BLaER1 treated with 17β-estradiol and CSF1 and Interleukin-3, amounts not matched to agents 10 nM and 100 nM (cell line): ENCODE data around the gene RSF1.
A peak's percentile ranks its signal among the peaks of the same experiment; 100 is the strongest.

ENCODE experiments used
- H3K27ac ChIP-seq, 11 experiments: shearing (Covaris generic); formaldehyde crosslinking; 2 replicates each; pipeline ENCODE4 v1.8.1; 2022
- H3K27me3 ChIP-seq, 11 experiments: shearing (Covaris generic); formaldehyde crosslinking; 2 replicates each; pipeline ENCODE4 v1.8.1; 2022
- H3K36me3 ChIP-seq, 11 experiments: shearing (Covaris generic); formaldehyde crosslinking; 2 replicates each; pipeline ENCODE4 v1.8.1; 2022
- H3K4me1 ChIP-seq, 10 experiments: shearing (Covaris generic); formaldehyde crosslinking; 2 replicates each; pipeline ENCODE4 v1.8.1; 2022
- H3K4me2 ChIP-seq, 11 experiments: shearing (Covaris generic); formaldehyde crosslinking; 2 replicates each; pipeline ENCODE4 v1.8.1; 2022
- H3K4me3 ChIP-seq, 10 experiments: shearing (Covaris generic); formaldehyde crosslinking; 2 replicates each; pipeline ENCODE4 v1.8.1; 2022
- H3K9ac ChIP-seq, 11 experiments: shearing (Covaris generic); formaldehyde crosslinking; 2 replicates each; pipeline ENCODE4 v1.8.1; 2022
- H3K9me3 ChIP-seq, 11 experiments: shearing (Covaris generic); formaldehyde crosslinking; replicated peaks in 1 of 11; 2 replicates each; pipeline ENCODE4 v1.8.1; 2022
- H4K20me1 ChIP-seq, 11 experiments: shearing (Covaris generic); formaldehyde crosslinking; 2 replicates each; pipeline ENCODE4 v1.8.1; 2022
- Cebpa-rat ChIP-seq, 11 experiments: shearing (Covaris generic); IDR thresholded peaks; 2 replicates each; pipeline ENCODE4 v1.8.1; 2022

RSF1 gene

GRCh38 chr11:77776455-77776854 is 44.1 kb downstream of the RSF1 start:
- no peak overlapping the region for H3K4me2 ChIP-seq
- peaks cover 4 to 19% (median 9%) of the 10 kb centered on the region in 10 experiments; a peak in 18 of 20 replicates for H3K4me1 ChIP-seq
- H3K36me3 ChIP-seq, result peaks cover 5 to 35% (median 18%) of the 10 kb centered on the region in 11 experiments; a peak in 15 of 22 replicates
- no peak overlapping the region for H3K4me3 ChIP-seq
- H3K9me3 ChIP-seq, result no peaks in the 10 kb centered on the region
- no peaks in the 10 kb centered on the region for H3K27me3 ChIP-seq
- peaks cover 81 to 98% (median 94%) of the 10 kb centered on the region in 11 experiments for H4K20me1 ChIP-seq
- no peak for TF ChIP-seq Cebpa-rat (IDR thresholded peaks at IDR 0.05)
- no peak overlapping the region for H3K9ac ChIP-seq
- H3K27ac ChIP-seq, result no peak overlapping the region

- Histone ChIP-seq H3K27ac (no peak overlapping the region), H3K9me3 (no peaks in the 10 kb centered on the region), H3K36me3 (peaks cover 2 to 30% (median 14%) of the 10 kb centered on the region in 11 experiments; a peak in 15 of 22 replicates), H3K27me3 (no peaks in the 10 kb centered on the region), H4K20me1 (peaks cover 81 to 98% (median 94%) of the 10 kb centered on the region in 11 experiments), H3K4me2 (no peak overlapping the region), H3K4me3 (no peak overlapping the region), H3K9ac (0 out of 22 replicates have a peak overlapping the region, but pooled peaks of 1 of the 11 experiments have one; percentile 4), H3K4me1 (peaks cover 4 to 24% (median 14%) of the 10 kb centered on the region in 10 experiments; a peak in 18 of 20 replicates)
- no peak for TF ChIP-seq Cebpa-rat (IDR thresholded peaks at IDR 0.05)
Observed at GRCh38 chr11:77775936-77776335, 44.6 kb downstream of the RSF1 start.

- H3K27ac ChIP-seq, result no peak overlapping the region
- peaks cover 83 to 100% (median 97%) of the 10 kb centered on the region in 11 experiments for H4K20me1 ChIP-seq
- peaks cover 0 to 28% (median 14%) of the 10 kb centered on the region in 11 experiments; a peak in 15 of 22 replicates for H3K36me3 ChIP-seq
- H3K27me3 ChIP-seq, result no peaks in the 10 kb centered on the region
- peaks cover 4 to 32% (median 15%) of the 10 kb centered on the region in 10 experiments; a peak in 18 of 20 replicates for H3K4me1 ChIP-seq
- no peaks in the 10 kb centered on the region for H3K9me3 ChIP-seq
- peak overlapping the region in 10 of 11 experiments; percentile 13 to 60 (median 26); a peak in 15 of 22 replicates for H3K4me2 ChIP-seq
- 0 out of 22 replicates have a peak overlapping the region, but pooled peaks of 1 of the 11 experiments have one; percentile 14 for H3K9ac ChIP-seq
- no peak for TF ChIP-seq Cebpa-rat (IDR thresholded peaks at IDR 0.05)
- H3K4me3 ChIP-seq, result no peak overlapping the region
Observed at GRCh38 chr11:77771135-77771534, 49.4 kb downstream of the RSF1 start.

GRCh38 chr11:77770629-77771028 is 49.9 kb downstream of the RSF1 start:
- peaks cover 4 to 37% (median 15%) of the 10 kb centered on the region in 10 experiments; a peak in 18 of 20 replicates for H3K4me1 ChIP-seq
- no peaks in the 10 kb centered on the region for H3K9me3 ChIP-seq
- peak overlapping the region in 2 of 11 experiments; percentile 52 to 60; a peak in 4 of 22 replicates for H3K4me2 ChIP-seq
- no peak overlapping the region for H3K4me3 ChIP-seq
- no peak overlapping the region for H3K27ac ChIP-seq
- no peak overlapping the region for H3K9ac ChIP-seq
- H4K20me1 ChIP-seq, result peaks cover 83 to 100% (median 97%) of the 10 kb centered on the region in 11 experiments
- TF ChIP-seq Cebpa-rat (IDR thresholded peaks at IDR 0.05), result no peak
- H3K36me3 ChIP-seq, result peaks cover 0 to 23% (median 9%) of the 10 kb centered on the region in 11 experiments; a peak in 15 of 22 replicates
- no peaks in the 10 kb centered on the region for H3K27me3 ChIP-seq

GRCh38 chr11:77762426-77762825 is 58.1 kb downstream of the RSF1 start:
- H3K9ac ChIP-seq, result no peak overlapping the region
- no peak for TF ChIP-seq Cebpa-rat (IDR thresholded peaks at IDR 0.05)
- peaks cover 53 to 76% (median 69%) of the 10 kb centered on the region in 11 experiments for H3K36me3 ChIP-seq
- H3K4me3 ChIP-seq, result no peak overlapping the region
- no peak overlapping the region for H3K27ac ChIP-seq
- no peak overlapping the region for H3K4me2 ChIP-seq
- H3K4me1 ChIP-seq, result peaks cover 0 to 22% (median 0%) of the 10 kb centered on the region in 10 experiments; a peak in 4 of 20 replicates
- no peaks in the 10 kb centered on the region for H3K9me3 ChIP-seq
- H4K20me1 ChIP-seq, result peaks cover 24 to 99% (median 47%) of the 10 kb centered on the region in 11 experiments; a peak in 21 of 22 replicates
- no peaks in the 10 kb centered on the region for H3K27me3 ChIP-seq

GRCh38 chr11:77761491-77761890 is 59.0 kb downstream of the RSF1 start:
- Histone ChIP-seq H3K36me3 (peaks cover 61 to 85% (median 78%) of the 10 kb centered on the region in 11 experiments), H3K9ac (no peak overlapping the region), H4K20me1 (peaks cover 15 to 99% (median 38%) of the 10 kb centered on the region in 11 experiments; a peak in 21 of 22 replicates), H3K4me3 (no peak overlapping the region), H3K9me3 (no peaks in the 10 kb centered on the region), H3K4me2 (no peak overlapping the region), H3K4me1 (peaks cover 0 to 13% (median 0%) of the 10 kb centered on the region in 10 experiments; a peak in 4 of 20 replicates), H3K27ac (no peak overlapping the region), H3K27me3 (no peaks in the 10 kb centered on the region)
- TF ChIP-seq Cebpa-rat (IDR thresholded peaks at IDR 0.05), result no peak

- TF ChIP-seq Cebpa-rat (IDR thresholded peaks at IDR 0.05), result no peak
- no peak overlapping the region for H3K4me2 ChIP-seq
- H3K27me3 ChIP-seq, result no peaks in the 10 kb centered on the region
- no peak overlapping the region for H3K4me3 ChIP-seq
- no peaks in the 10 kb centered on the region for H3K4me1 ChIP-seq
- peaks cover 0 to 95% (median 18%) of the 10 kb centered on the region in 11 experiments; a peak in 12 of 22 replicates for H4K20me1 ChIP-seq
- H3K36me3 ChIP-seq, result peaks cover 79 to 100% (median 93%) of the 10 kb centered on the region in 11 experiments
- no peaks in the 10 kb centered on the region; a peak in 1 of 22 replicates for H3K9me3 ChIP-seq
- no peak overlapping the region for H3K9ac ChIP-seq
- no peak overlapping the region for H3K27ac ChIP-seq
Observed at GRCh38 chr11:77758331-77758730, 62.2 kb downstream of the RSF1 start.

- H3K9ac ChIP-seq, result no peak overlapping the region
- H3K4me3 ChIP-seq, result no peak overlapping the region
- H3K27me3 ChIP-seq, result no peaks in the 10 kb centered on the region
- H3K9me3 ChIP-seq, result no peaks in the 10 kb centered on the region; a peak in 1 of 22 replicates
- H4K20me1 ChIP-seq, result peaks cover 3 to 95% (median 44%) of the 10 kb centered on the region in 11 experiments; a peak in 18 of 22 replicates
- H3K36me3 ChIP-seq, result peaks cover 67 to 91% (median 86%) of the 10 kb centered on the region in 11 experiments
- H3K4me1 ChIP-seq, result no peaks in the 10 kb centered on the region
- H3K4me2 ChIP-seq, result no peak overlapping the region
- TF ChIP-seq Cebpa-rat (IDR thresholded peaks at IDR 0.05), result no peak
- H3K27ac ChIP-seq, result no peak overlapping the region
Observed at GRCh38 chr11:77753230-77753629, 67.3 kb downstream of the RSF1 start.

GRCh38 chr11:77752516-77752915 is 68.0 kb downstream of the RSF1 start:
- no peak overlapping the region for H3K4me3 ChIP-seq
- H4K20me1 ChIP-seq, result peaks cover 3 to 95% (median 51%) of the 10 kb centered on the region in 11 experiments; a peak in 18 of 22 replicates
- TF ChIP-seq Cebpa-rat (IDR thresholded peaks at IDR 0.05), result no peak
- H3K36me3 ChIP-seq, result peaks cover 64 to 91% (median 83%) of the 10 kb centered on the region in 11 experiments
- no peaks in the 10 kb centered on the region for H3K27me3 ChIP-seq
- no peaks in the 10 kb centered on the region for H3K4me1 ChIP-seq
- no peaks in the 10 kb centered on the region; a peak in 1 of 22 replicates for H3K9me3 ChIP-seq
- H3K4me2 ChIP-seq, result no peak overlapping the region
- H3K9ac ChIP-seq, result no peak overlapping the region
- no peak overlapping the region for H3K27ac ChIP-seq
